Liver (tissue), 9 donors: Measurements from ENCODE around the gene PLPPR5. TPM values are rescaled to one million over a fixed set of nuclear protein-coding genes. Genes with fewer than 3 reads are reported as not detected.

ENCODE experiments used
- DNase-seq: peaks from one replicate; pipeline ENCODE4 v3.0.0-alpha.2; 2017; ENCODE audit warnings: low spot score
- H3K27ac ChIP-seq, 2 donors: one replicate each; pipeline ENCODE4 v1.7.0; 2013; ENCODE audit warnings: inconsistent platforms in 2 of 2, low read length in 2 of 2, control low read depth in 1 of 2, low read depth in 1 of 2, mild to moderate bottlenecking in 1 of 2
- H3K27me3 ChIP-seq, 4 donors: one replicate each; pipeline versions ENCODE4 v1.6.1 to v1.7.0; 2013; ENCODE audit warnings: low read length in 3 of 4, inconsistent platforms in 1 of 4, mild to moderate bottlenecking in 1 of 4, moderate library complexity in 1 of 4; ENCODE audit not compliant: control insufficient read depth in 4 of 4, insufficient read depth in 4 of 4
- H3K36me3 ChIP-seq, 4 donors: one replicate each; pipeline versions ENCODE4 v1.6.1 to v1.7.0; 2013; ENCODE audit warnings: low read length in 3 of 4, mild to moderate bottlenecking in 3 of 4, low read depth in 1 of 4, moderate library complexity in 1 of 4; ENCODE audit not compliant: control insufficient read depth in 4 of 4, insufficient read depth in 3 of 4
- H3K4me1 ChIP-seq, 4 donors: one replicate each; pipeline versions ENCODE4 v1.6.1 to v1.7.0; 2013; ENCODE audit warnings: low read length in 3 of 4, mild to moderate bottlenecking in 3 of 4, moderate library complexity in 1 of 4; ENCODE audit not compliant: control insufficient read depth in 4 of 4, insufficient read depth in 4 of 4
- H3K4me3 ChIP-seq, 3 donors: one replicate each; pipeline versions ENCODE4 v1.6.1 to v1.7.0; 2013; ENCODE audit warnings: low read length in 3 of 3, control low read depth in 1 of 3, low read depth in 1 of 3, mild to moderate bottlenecking in 1 of 3
- H3K9ac ChIP-seq, 2 donors: one replicate each; pipeline ENCODE4 v1.7.0; 2013; ENCODE audit warnings: low read length in 2 of 2, mild to moderate bottlenecking in 2 of 2, moderate library complexity in 2 of 2, control low read depth in 1 of 2, low read depth in 1 of 2
- H3K9me3 ChIP-seq, 4 donors: one replicate each; pipeline versions ENCODE4 v1.6.1 to v1.7.0; 2013; ENCODE audit warnings: low read length in 3 of 4; ENCODE audit not compliant: control insufficient read depth in 4 of 4
- EGR1 ChIP-seq, 2 donors: IDR thresholded peaks; 2 replicates each; pipeline ENCODE4 v1.6.1; 2016 to 2018; ENCODE audit warnings: antibody characterized with exemption in 2 of 2, low read depth in 2 of 2
- FOXA1 ChIP-seq: IDR thresholded peaks from 2 replicates; pipeline ENCODE4 v1.6.1; 2016; ENCODE audit warnings: antibody characterized with exemption
- FOXA2 ChIP-seq: IDR thresholded peaks from 2 replicates; pipeline ENCODE4 v1.6.1; 2016; ENCODE audit warnings: antibody characterized with exemption
- GABPA ChIP-seq, 2 donors: IDR thresholded peaks in 1 of 2; conservative IDR thresholded peaks in 1 of 2; 2 replicates each; pipeline ENCODE4 v1.6.1; 2016; ENCODE audit warnings: antibody characterized with exemption in 2 of 2, mild to moderate bottlenecking in 1 of 2, moderate library complexity in 1 of 2
- HNF4A ChIP-seq, 2 donors: conservative IDR thresholded peaks; 2 replicates each; pipeline ENCODE4 v1.6.1; 2016; ENCODE audit warnings: antibody characterized with exemption in 2 of 2, mild to moderate bottlenecking in 2 of 2
- HNF4G ChIP-seq: IDR thresholded peaks from 2 replicates; pipeline ENCODE4 v1.6.1; 2016; ENCODE audit warnings: antibody characterized with exemption
- JUND ChIP-seq, 2 donors: IDR thresholded peaks; 2 replicates each; pipeline ENCODE4 v1.6.1; 2016; ENCODE audit warnings: antibody characterized with exemption in 2 of 2
- MAX ChIP-seq: IDR thresholded peaks from 2 replicates; pipeline ENCODE4 v1.6.1; 2016; ENCODE audit warnings: antibody characterized with exemption
- NR2F2 ChIP-seq: IDR thresholded peaks from 2 replicates; pipeline ENCODE4 v1.6.1; 2016; ENCODE audit warnings: antibody characterized with exemption
- RAD21 ChIP-seq, 2 donors: IDR thresholded peaks; 2 replicates each; pipeline ENCODE4 v1.6.1; 2016; ENCODE audit warnings: antibody characterized with exemption in 2 of 2, mild to moderate bottlenecking in 2 of 2
- RXRA ChIP-seq, 2 donors: IDR thresholded peaks; 2 replicates each; pipeline ENCODE4 v1.6.1; 2017 to 2018; ENCODE audit warnings: antibody characterized with exemption in 2 of 2, mild to moderate bottlenecking in 1 of 2
- SP1 ChIP-seq: IDR thresholded peaks from 2 replicates; pipeline ENCODE4 v1.6.1; 2018; ENCODE audit warnings: antibody characterized with exemption, mild to moderate bottlenecking
- TAF1 ChIP-seq: conservative IDR thresholded peaks from 2 replicates; pipeline ENCODE4 v1.6.1; 2016; ENCODE audit warnings: antibody characterized with exemption, mild to moderate bottlenecking
- YY1 ChIP-seq: IDR thresholded peaks from 2 replicates; pipeline ENCODE4 v1.6.1; 2016; ENCODE audit warnings: antibody characterized with exemption, mild to moderate bottlenecking
- WGBS: extraction: QIAGEN DNeasy Blood & Tissue Kit; methylation state at CpG from one replicate; pipeline ENCODE4 v1.1.7; 2013; 5-methylcytosine and 5-hydroxymethylcytosine counted together
- polyA plus RNA-seq, 2 donors: library from polyadenylated mRNA; stranded (reverse) in 1 of 2; unstranded in 1 of 2; fragments of 200-250 nt in 1 of 2; fragments of >200 nt in 1 of 2; fragmentation: Nextera tagmentation in 1 of 2; extraction: Ambion mirVana in 1 of 2; gene quantifications; one replicate each; pipeline versions ENCODE4 v1.2.1 to v1.2.3, GENCODE V29; 2013 to 2015
- total RNA-seq, 2 donors: library from RNA; depleted of rRNA; stranded (reverse); fragments of >200 nt; gene quantifications; one replicate each; pipeline ENCODE4 v1.2.3, GENCODE V29; 2014
- TF ChIP-seq, protein P1 (sequence below): IDR thresholded peaks from 2 replicates; pipeline ENCODE4 v1.6.1; 2016; ENCODE audit warnings: antibody characterized with exemption
- TF ChIP-seq, protein P2 (sequence below): IDR thresholded peaks from 2 replicates; pipeline ENCODE4 v1.6.1; 2016; ENCODE audit warnings: antibody characterized with exemption
- TF ChIP-seq, protein P3 (sequence below): IDR thresholded peaks from 2 replicates; pipeline ENCODE4 v1.6.1; 2016; ENCODE audit warnings: antibody characterized with exemption, mild to moderate bottlenecking
- donor health status: healthy.
- donor health status: healthy.
- donor health status: healthy.
- donor health status: healthy.
- donor health status: healthy.

Gene PLPPR5
- total and polyA plus RNA-seq, 4 donors, result not detected

DNA sequence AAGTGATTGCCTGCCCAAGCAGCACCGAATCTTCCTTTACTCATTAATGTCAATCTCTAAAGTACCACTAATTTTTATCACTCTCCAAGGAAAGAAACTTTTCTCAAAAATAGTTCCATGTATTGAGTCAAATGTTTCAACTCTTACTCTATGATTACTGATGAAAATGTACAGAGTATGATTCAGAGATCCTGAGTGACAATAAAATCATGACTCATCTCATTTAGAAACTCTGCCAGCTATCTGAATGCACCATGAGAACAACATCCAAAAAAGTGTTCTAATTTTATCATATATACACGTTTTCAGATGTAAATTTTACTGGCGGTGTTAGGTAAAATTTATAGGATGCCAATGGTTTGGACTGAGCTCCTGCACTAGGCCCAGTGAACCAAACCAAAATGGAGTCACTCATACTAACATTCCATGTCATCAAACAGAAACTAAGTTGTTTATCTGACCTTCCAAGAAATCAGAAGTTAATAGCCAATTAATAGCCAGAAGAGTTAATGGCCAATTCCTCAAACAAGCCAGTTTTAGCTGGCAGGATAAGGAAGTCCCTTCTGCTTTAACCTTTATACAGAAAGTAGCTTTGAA, 22.6 kb downstream of the PLPPR5 start:
- 76% methylated on average over 3 of the region's 3 CpGs for WGBS
- H3K4me3 ChIP-seq, result no peak overlapping the region
- no peak overlapping the region for H3K27ac ChIP-seq
- no peak overlapping the region for H3K9ac ChIP-seq
- no peaks in the 10 kb centered on the region for H3K36me3 ChIP-seq
- no peaks in the 10 kb centered on the region for H3K4me1 ChIP-seq
- DNase-seq, result no peak
- TF ChIP-seq, protein P1, sequence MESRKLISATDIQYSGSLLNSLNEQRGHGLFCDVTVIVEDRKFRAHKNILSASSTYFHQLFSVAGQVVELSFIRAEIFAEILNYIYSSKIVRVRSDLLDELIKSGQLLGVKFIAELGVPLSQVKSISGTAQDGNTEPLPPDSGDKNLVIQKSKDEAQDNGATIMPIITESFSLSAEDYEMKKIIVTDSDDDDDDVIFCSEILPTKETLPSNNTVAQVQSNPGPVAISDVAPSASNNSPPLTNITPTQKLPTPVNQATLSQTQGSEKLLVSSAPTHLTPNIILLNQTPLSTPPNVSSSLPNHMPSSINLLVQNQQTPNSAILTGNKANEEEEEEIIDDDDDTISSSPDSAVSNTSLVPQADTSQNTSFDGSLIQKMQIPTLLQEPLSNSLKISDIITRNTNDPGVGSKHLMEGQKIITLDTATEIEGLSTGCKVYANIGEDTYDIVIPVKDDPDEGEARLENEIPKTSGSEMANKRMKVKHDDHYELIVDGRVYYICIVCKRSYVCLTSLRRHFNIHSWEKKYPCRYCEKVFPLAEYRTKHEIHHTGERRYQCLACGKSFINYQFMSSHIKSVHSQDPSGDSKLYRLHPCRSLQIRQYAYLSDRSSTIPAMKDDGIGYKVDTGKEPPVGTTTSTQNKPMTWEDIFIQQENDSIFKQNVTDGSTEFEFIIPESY, result no peak
- no peak for TF ChIP-seq FOXA2
- no peak for TF ChIP-seq HNF4A (conservative IDR thresholded peaks at IDR 0.05)
- TF ChIP-seq NR2F2, result no peak
- TF ChIP-seq EGR1 (IDR thresholded peaks at IDR 0.05; ENCODE audit: low read depth in 2 of 2), result no peak
- no peak for TF ChIP-seq GABPA (IDR thresholded peaks at IDR 0.05 in 1 of 2, conservative IDR thresholded peaks at IDR 0.05 in 1 of 2)
- no peak for TF ChIP-seq JUND (IDR thresholded peaks at IDR 0.05)
- no peak for TF ChIP-seq RXRA (IDR thresholded peaks at IDR 0.05)
- TF ChIP-seq HNF4G, result no peak
- TF ChIP-seq YY1, result no peak
- no peak for TF ChIP-seq MAX
- TF ChIP-seq, protein P2, sequence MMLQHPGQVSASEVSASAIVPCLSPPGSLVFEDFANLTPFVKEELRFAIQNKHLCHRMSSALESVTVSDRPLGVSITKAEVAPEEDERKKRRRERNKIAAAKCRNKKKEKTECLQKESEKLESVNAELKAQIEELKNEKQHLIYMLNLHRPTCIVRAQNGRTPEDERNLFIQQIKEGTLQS, result no peak
- no peak for TF ChIP-seq SP1
- no peak for TF ChIP-seq FOXA1
- TF ChIP-seq, protein P3, sequence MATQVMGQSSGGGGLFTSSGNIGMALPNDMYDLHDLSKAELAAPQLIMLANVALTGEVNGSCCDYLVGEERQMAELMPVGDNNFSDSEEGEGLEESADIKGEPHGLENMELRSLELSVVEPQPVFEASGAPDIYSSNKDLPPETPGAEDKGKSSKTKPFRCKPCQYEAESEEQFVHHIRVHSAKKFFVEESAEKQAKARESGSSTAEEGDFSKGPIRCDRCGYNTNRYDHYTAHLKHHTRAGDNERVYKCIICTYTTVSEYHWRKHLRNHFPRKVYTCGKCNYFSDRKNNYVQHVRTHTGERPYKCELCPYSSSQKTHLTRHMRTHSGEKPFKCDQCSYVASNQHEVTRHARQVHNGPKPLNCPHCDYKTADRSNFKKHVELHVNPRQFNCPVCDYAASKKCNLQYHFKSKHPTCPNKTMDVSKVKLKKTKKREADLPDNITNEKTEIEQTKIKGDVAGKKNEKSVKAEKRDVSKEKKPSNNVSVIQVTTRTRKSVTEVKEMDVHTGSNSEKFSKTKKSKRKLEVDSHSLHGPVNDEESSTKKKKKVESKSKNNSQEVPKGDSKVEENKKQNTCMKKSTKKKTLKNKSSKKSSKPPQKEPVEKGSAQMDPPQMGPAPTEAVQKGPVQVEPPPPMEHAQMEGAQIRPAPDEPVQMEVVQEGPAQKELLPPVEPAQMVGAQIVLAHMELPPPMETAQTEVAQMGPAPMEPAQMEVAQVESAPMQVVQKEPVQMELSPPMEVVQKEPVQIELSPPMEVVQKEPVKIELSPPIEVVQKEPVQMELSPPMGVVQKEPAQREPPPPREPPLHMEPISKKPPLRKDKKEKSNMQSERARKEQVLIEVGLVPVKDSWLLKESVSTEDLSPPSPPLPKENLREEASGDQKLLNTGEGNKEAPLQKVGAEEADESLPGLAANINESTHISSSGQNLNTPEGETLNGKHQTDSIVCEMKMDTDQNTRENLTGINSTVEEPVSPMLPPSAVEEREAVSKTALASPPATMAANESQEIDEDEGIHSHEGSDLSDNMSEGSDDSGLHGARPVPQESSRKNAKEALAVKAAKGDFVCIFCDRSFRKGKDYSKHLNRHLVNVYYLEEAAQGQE, result no peak
- no peak for TF ChIP-seq RAD21 (IDR thresholded peaks at IDR 0.05)
- TF ChIP-seq TAF1, result no peak
- peaks cover 0 to 3% (median 1%) of the 10 kb centered on the region in 4 donors for H3K9me3 ChIP-seq
- H3K27me3 ChIP-seq, result no peaks in the 10 kb centered on the region

- no peaks in the 10 kb centered on the region for H3K4me1 ChIP-seq
- no peaks in the 10 kb centered on the region for H3K36me3 ChIP-seq
- no peak overlapping the region for H3K4me3 ChIP-seq
- TF ChIP-seq TAF1 (no peak), FOXA1 (no peak), MAX (no peak)
- H3K9me3 ChIP-seq, result peaks cover 0 to 3% (median 0%) of the 10 kb centered on the region in 4 donors
- WGBS, result 84% methylated on average over 2 of the region's 2 CpGs
- DNase-seq, result no peak
- H3K9ac ChIP-seq, result no peak overlapping the region
- H3K27ac ChIP-seq, result no peak overlapping the region
- H3K27me3 ChIP-seq, result no peaks in the 10 kb centered on the region
Measured at GRCh38 chr1:98979463-98979862, 25.2 kb downstream of the PLPPR5 start.
